SK-N-SH treated with all-trans-retinoic acid at 6 μM for 48 hours (cell line): ENCODE data around the gene GRM7.

Experiments
- ATAC-seq: fragments of 200-7000 bp; cut with Tn5 transposase; 3 replicates; pipeline ENCODE4 v1.9.1; 2020; ENCODE audit warnings: mild to moderate bottlenecking, moderate library complexity
- ARNTL ChIP-seq: fragments of 450-650 bp; formaldehyde crosslinking; IDR thresholded peaks from 2 replicates; pipeline ENCODE4 v1.5.0; 2020; ENCODE audit warnings: low read depth, mild to moderate bottlenecking, moderate library complexity, borderline replicate concordance
- BACH2 ChIP-seq: fragments of 250-450 bp; sonication (Bioruptor Pico); IDR thresholded peaks from 2 replicates; pipeline ENCODE4 v1.9.0; 2021; ENCODE audit warnings: mild to moderate bottlenecking, borderline replicate concordance
- ESRRG ChIP-seq: fragments of 250-450 bp; sonication (Bioruptor Pico); IDR thresholded peaks from 2 replicates; pipeline ENCODE4 v1.6.1; 2021; ENCODE audit warnings: mild to moderate bottlenecking
- ISL1 ChIP-seq: fragments of 250-450 bp; sonication (Bioruptor Pico); IDR thresholded peaks from 2 replicates; pipeline ENCODE4 v2.1.2; 2022; ENCODE audit warnings: mild to moderate bottlenecking, moderate library complexity
- OSR1 ChIP-seq: fragments of 250-450 bp; sonication (Bioruptor Pico); IDR thresholded peaks from 2 replicates; pipeline ENCODE4 v1.8.0; 2022; ENCODE audit warnings: moderate library complexity, mild to moderate bottlenecking, inconsistent platforms
- RARB ChIP-seq: fragments of 250-450 bp; sonication (Bioruptor Pico); IDR thresholded peaks from 2 replicates; pipeline ENCODE4 v1.8.0; 2021; ENCODE audit warnings: mild to moderate bottlenecking, moderate library complexity
- SNAI2 ChIP-seq: fragments of 250-450 bp; sonication (Bioruptor Pico); IDR thresholded peaks from 2 replicates; pipeline ENCODE4 v1.5.0; 2020; ENCODE audit warnings: mild to moderate bottlenecking, moderate library complexity
- TCF4 ChIP-seq: fragments of 250-450 bp; sonication (Bioruptor Pico); IDR thresholded peaks from 2 replicates; pipeline ENCODE4 v1.8.0; 2021; ENCODE audit warnings: mild to moderate bottlenecking, moderate library complexity, borderline replicate concordance
- ZFP3 ChIP-seq: fragments of 250-450 bp; sonication (Bioruptor Pico); IDR thresholded peaks from 2 replicates; pipeline ENCODE4 v1.5.0; 2020; ENCODE audit warnings: mild to moderate bottlenecking, moderate library complexity
- ZFP30 ChIP-seq: fragments of 450-650 bp; formaldehyde crosslinking; IDR thresholded peaks from 2 replicates; pipeline ENCODE4 v1.5.0; 2022; ENCODE audit warnings: mild to moderate bottlenecking, moderate library complexity
- ZNF565 ChIP-seq: fragments of 450-650 bp; formaldehyde crosslinking; conservative IDR thresholded peaks from 2 replicates; pipeline ENCODE4 v1.5.0; 2020; ENCODE audit warnings: low read depth, mild to moderate bottlenecking, moderate library complexity
- ZNF8 ChIP-seq: fragments of 450-650 bp; formaldehyde crosslinking; IDR thresholded peaks from 2 replicates; pipeline ENCODE4 v1.5.0; 2020; ENCODE audit warnings: mild to moderate bottlenecking, moderate library complexity
- TF ChIP-seq, protein P1 (sequence below): fragments of 250-450 bp; sonication (Bioruptor Pico); IDR thresholded peaks from 2 replicates; pipeline ENCODE4 v1.5.1; 2020; ENCODE audit warnings: low read depth, mild to moderate bottlenecking, moderate library complexity
- TF ChIP-seq, protein P2 (sequence below): fragments of 250-450 bp; sonication (Bioruptor Pico); IDR thresholded peaks from 2 replicates; pipeline ENCODE4 v1.8.0; 2021; ENCODE audit warnings: low read depth, mild to moderate bottlenecking, moderate library complexity, borderline replicate concordance
- TF ChIP-seq, protein P3 (sequence below): fragments of 250-450 bp; sonication (Bioruptor Pico); IDR thresholded peaks from 2 replicates; pipeline ENCODE4 v1.5.0; 2020; ENCODE audit warnings: mild to moderate bottlenecking, moderate library complexity
- TF ChIP-seq, protein P4 (sequence below): fragments of 250-450 bp; sonication (Bioruptor Pico); IDR thresholded peaks from 2 replicates; pipeline ENCODE4 v1.5.1; 2021; ENCODE audit warnings: mild to moderate bottlenecking, moderate library complexity
- TF ChIP-seq, protein P5 (sequence below): fragments of 250-450 bp; sonication (Bioruptor Pico); IDR thresholded peaks from 2 replicates; pipeline ENCODE4 v1.8.0; 2020; ENCODE audit warnings: mild to moderate bottlenecking, moderate library complexity, borderline replicate concordance

GRM7 gene

DNA sequence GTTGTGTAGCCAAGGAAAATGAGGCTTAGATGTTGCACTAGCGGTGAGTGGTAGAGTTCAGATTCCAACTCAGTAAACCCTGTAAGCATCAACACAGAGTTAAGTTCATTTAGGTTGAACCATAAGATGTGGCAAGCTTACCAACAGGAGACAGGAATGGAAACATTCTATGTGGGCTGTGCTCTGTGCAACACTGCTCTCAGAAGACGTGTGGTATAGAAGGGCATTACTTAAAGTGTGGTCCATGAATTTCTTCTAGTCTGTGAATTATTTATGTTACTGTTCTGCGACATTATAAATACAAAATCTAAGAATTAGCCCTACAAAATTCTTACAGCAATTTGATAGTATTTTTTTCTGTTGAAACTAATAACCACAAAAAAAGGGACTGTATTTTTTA is 213.3 kb downstream of the GRM7 start:
- no peak for ATAC-seq
- TF ChIP-seq, protein P1, sequence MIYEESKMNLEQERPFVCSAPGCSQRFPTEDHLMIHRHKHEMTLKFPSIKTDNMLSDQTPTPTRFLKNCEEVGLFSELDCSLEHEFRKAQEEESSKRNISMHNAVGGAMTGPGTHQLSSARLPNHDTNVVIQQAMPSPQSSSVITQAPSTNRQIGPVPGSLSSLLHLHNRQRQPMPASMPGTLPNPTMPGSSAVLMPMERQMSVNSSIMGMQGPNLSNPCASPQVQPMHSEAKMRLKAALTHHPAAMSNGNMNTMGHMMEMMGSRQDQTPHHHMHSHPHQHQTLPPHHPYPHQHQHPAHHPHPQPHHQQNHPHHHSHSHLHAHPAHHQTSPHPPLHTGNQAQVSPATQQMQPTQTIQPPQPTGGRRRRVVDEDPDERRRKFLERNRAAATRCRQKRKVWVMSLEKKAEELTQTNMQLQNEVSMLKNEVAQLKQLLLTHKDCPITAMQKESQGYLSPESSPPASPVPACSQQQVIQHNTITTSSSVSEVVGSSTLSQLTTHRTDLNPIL (CRISPR knock-in tag) = no peak
- TF ChIP-seq ISL1 (CRISPR knock-in tag) (no peak), ZFP3 (CRISPR knock-in tag) (no peak), SNAI2 (CRISPR knock-in tag) (no peak), ARNTL (no peak), ZNF565 (no peak), OSR1 (CRISPR knock-in tag) (no peak)
- TF ChIP-seq, protein P2, sequence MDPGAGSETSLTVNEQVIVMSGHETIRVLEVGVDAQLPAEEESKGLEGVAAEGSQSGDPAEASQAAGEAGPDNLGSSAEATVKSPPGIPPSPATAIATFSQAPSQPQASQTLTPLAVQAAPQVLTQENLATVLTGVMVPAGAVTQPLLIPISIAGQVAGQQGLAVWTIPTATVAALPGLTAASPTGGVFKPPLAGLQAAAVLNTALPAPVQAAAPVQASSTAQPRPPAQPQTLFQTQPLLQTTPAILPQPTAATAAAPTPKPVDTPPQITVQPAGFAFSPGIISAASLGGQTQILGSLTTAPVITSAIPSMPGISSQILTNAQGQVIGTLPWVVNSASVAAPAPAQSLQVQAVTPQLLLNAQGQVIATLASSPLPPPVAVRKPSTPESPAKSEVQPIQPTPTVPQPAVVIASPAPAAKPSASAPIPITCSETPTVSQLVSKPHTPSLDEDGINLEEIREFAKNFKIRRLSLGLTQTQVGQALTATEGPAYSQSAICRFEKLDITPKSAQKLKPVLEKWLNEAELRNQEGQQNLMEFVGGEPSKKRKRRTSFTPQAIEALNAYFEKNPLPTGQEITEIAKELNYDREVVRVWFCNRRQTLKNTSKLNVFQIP (CRISPR knock-in tag) = no peak

DNA sequence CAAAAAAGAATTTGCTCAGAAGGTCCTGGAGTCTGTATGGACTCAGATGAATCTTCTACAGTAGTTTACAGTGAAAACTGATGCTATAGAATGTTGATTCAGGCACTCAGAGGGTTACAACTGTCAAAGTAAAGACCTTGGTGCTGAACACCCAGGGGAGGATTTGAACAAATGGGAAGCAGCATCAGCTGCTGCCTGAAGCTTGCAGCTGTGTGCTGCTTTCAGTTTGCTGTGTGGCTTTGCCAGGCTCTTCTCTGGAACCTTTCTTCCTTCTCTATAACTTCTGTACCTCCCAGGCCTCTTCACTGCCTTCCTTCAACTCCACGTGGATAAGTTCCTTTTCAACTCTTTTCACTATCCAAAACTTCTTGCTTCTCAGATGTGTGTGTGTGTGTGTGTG is 214.2 kb downstream of the GRM7 start:
- TF ChIP-seq, protein P2 (CRISPR knock-in tag) = no peak
- no peak for TF ChIP-seq ZFP30 (CRISPR knock-in tag)
- TF ChIP-seq ZNF8 (CRISPR knock-in tag) = no peak
- TF ChIP-seq, protein P3, sequence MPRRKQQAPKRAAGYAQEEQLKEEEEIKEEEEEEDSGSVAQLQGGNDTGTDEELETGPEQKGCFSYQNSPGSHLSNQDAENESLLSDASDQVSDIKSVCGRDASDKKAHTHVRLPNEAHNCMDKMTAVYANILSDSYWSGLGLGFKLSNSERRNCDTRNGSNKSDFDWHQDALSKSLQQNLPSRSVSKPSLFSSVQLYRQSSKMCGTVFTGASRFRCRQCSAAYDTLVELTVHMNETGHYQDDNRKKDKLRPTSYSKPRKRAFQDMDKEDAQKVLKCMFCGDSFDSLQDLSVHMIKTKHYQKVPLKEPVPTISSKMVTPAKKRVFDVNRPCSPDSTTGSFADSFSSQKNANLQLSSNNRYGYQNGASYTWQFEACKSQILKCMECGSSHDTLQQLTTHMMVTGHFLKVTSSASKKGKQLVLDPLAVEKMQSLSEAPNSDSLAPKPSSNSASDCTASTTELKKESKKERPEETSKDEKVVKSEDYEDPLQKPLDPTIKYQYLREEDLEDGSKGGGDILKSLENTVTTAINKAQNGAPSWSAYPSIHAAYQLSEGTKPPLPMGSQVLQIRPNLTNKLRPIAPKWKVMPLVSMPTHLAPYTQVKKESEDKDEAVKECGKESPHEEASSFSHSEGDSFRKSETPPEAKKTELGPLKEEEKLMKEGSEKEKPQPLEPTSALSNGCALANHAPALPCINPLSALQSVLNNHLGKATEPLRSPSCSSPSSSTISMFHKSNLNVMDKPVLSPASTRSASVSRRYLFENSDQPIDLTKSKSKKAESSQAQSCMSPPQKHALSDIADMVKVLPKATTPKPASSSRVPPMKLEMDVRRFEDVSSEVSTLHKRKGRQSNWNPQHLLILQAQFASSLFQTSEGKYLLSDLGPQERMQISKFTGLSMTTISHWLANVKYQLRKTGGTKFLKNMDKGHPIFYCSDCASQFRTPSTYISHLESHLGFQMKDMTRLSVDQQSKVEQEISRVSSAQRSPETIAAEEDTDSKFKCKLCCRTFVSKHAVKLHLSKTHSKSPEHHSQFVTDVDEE (CRISPR knock-in tag) = no peak
- TF ChIP-seq BACH2 = no peak
- TF ChIP-seq OSR1 (CRISPR knock-in tag) = no peak
- TF ChIP-seq RARB = no peak
- TF ChIP-seq, protein P4, sequence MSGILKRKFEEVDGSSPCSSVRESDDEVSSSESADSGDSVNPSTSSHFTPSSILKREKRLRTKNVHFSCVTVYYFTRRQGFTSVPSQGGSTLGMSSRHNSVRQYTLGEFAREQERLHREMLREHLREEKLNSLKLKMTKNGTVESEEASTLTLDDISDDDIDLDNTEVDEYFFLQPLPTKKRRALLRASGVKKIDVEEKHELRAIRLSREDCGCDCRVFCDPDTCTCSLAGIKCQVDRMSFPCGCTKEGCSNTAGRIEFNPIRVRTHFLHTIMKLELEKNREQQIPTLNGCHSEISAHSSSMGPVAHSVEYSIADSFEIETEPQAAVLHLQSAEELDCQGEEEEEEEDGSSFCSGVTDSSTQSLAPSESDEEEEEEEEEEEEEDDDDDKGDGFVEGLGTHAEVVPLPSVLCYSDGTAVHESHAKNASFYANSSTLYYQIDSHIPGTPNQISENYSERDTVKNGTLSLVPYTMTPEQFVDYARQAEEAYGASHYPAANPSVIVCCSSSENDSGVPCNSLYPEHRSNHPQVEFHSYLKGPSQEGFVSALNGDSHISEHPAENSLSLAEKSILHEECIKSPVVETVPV (CRISPR knock-in tag) = no peak
- TF ChIP-seq TCF4 (CRISPR knock-in tag) = no peak
- TF ChIP-seq, all 23 proteins: peak for 0
- ATAC-seq = no peak

DNA sequence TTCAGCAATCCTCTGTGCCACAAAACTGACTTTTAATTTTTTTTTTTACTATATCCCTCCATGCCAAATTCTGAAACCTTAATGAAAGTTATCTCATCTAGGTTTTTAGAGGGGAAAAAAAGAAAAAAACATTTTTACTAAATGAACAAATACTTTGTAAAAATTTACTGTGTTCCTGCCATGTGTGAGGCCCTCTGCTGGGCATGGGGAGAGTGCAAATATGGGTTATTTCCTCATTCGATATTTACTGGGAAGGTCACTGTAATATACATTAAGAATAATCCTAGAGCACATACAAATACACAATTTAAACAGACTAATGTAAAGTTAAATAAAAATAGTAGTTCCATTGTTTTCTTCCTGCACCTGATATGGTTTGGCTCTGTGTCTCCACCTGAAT is 215.0 kb downstream of the GRM7 start:
- TF ChIP-seq ESRRG (CRISPR knock-in tag) = no peak

DNA sequence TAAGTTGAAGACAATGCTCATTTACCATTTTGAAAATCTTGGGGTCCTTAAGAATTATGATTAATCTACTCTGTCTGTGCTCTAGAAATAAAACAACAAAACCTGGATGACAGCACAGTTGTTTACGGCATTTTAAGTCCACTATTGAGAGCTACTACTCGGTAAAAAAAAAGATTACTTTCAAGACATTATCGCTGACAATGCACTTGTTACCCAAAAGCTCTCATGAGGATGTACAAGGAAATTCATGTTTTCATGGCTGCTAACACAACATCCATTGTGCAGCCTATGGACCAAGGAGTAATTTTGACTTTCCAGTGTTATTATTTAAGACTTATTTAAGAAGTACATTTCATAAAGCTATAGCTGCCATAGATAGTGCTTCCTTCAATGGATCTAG is 221.3 kb downstream of the GRM7 start:
- TF ChIP-seq, protein P5, sequence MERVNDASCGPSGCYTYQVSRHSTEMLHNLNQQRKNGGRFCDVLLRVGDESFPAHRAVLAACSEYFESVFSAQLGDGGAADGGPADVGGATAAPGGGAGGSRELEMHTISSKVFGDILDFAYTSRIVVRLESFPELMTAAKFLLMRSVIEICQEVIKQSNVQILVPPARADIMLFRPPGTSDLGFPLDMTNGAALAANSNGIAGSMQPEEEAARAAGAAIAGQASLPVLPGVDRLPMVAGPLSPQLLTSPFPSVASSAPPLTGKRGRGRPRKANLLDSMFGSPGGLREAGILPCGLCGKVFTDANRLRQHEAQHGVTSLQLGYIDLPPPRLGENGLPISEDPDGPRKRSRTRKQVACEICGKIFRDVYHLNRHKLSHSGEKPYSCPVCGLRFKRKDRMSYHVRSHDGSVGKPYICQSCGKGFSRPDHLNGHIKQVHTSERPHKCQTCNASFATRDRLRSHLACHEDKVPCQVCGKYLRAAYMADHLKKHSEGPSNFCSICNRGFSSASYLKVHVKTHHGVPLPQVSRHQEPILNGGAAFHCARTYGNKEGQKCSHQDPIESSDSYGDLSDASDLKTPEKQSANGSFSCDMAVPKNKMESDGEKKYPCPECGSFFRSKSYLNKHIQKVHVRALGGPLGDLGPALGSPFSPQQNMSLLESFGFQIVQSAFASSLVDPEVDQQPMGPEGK (CRISPR knock-in tag) = no peak
- no peak for TF ChIP-seq ZNF8 (CRISPR knock-in tag)
- TF ChIP-seq ISL1 (CRISPR knock-in tag) = no peak
- ATAC-seq = no peak

More for the DNA sequence above, 215.0 kb downstream of the GRM7 start:
- no peak for ATAC-seq
